Hair follicle dermal papilla cell (primary cell): ENCODE measurements around the gene FBXO30. TPM values are rescaled to one million over a fixed set of nuclear protein-coding genes. Genes with fewer than 3 reads are reported as not detected.

Experiments used
- total RNA-seq: library from RNA; depleted of rRNA; stranded (reverse); fragments of >200 nt; gene quantifications from 2 replicates; pipeline ENCODE4 v1.2.3, GENCODE V29; 2012

The FBXO30 gene, protein sequence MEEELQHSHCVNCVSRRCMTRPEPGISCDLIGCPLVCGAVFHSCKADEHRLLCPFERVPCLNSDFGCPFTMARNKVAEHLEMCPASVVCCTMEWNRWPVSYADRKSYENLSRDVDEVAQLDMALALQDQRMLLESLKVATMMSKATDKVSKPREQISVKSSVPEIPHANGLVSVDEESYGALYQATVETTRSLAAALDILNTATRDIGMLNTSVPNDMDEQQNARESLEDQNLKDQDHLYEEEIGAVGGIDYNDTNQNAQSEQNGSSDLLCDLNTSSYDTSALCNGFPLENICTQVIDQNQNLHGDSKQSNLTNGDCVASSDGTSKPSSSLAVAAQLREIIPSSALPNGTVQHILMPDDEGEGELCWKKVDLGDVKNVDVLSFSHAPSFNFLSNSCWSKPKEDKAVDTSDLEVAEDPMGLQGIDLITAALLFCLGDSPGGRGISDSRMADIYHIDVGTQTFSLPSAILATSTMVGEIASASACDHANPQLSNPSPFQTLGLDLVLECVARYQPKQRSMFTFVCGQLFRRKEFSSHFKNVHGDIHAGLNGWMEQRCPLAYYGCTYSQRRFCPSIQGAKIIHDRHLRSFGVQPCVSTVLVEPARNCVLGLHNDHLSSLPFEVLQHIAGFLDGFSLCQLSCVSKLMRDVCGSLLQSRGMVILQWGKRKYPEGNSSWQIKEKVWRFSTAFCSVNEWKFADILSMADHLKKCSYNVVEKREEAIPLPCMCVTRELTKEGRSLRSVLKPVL
- 20.9 and 25.8 TPM in 2 replicates for total RNA-seq

DNA sequence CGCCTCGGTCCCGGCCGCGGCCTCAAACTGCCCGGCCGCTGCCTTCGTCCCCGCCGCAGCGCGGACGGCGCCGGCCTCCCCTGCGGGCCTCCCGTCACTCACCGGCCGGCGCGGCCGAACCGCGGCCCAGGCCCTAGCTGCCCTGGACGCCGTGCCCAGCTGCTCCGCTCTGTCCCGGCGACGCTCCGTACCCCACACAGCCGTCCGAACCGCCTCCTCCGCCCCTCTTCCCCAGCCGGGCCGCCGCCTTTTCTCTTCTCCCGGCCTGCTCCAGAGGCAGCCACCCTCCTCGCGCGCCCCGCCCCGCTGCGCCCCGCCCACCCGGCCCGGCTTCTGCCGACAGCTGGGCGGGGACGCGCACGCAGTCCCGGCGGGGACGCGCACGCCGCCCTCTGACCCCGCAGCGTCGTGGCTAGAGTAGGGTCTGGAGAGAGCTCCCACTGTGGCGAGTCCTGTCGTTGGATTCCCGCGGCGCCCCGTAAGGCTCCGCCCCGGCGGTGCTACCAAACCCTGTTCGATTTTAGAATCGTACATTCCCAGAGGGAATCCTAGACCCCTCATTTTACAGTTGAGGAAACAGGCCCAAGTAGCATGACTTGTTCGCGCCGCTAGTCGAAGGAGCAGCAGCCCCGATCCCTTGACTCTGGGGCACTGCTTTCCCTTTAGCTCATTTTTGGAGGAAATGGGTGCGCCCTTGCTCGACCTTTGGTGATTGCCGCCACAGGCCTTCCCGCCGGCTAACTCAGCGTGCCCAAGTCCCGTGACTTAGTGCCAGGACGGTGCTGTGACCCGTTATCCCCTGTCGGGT is at the start of gene FBXO30:
Gene FBXO30 (minus strand): TSS at position 295 of the 808 bp plus-strand sequence. CDS start 8,390 bp downstream, outside the sequence.

Other genes with a start within 250 kb of the FBXO30 start
- 8.5 and 13.3 TPM in 2 replicates for gene EPM2A, start 79.3 kb downstream of the FBXO30 start, total RNA-seq
- 17.1 and 25.3 TPM in 2 replicates for gene SHPRH, start 149.6 kb upstream of the FBXO30 start, total RNA-seq
- 0.12 and 0.16 TPM in 2 replicates for gene GRM1, start 214.3 kb upstream of the FBXO30 start, total RNA-seq